Measurements from ENCODE around the gene HMGN3. TPM values are rescaled to one million over a fixed set of nuclear protein-coding genes. Genes with fewer than 3 reads are reported as not detected.

The HMGN3 gene
- total and polyA plus RNA-seq, 2 experiments from 2014 or later: 129 to 266 TPM

- TF ChIP-seq CTCF (IDR thresholded peaks at IDR 0.05; ENCODE audit: poor library complexity) (no peak), EZH2phosphoT487 (IDR thresholded peaks at IDR 0.05; ENCODE audit: low read depth, severe bottlenecking, unreplicated experiment) (no peak), EZH2 (IDR thresholded peaks at IDR 0.05; ENCODE audit: borderline replicate concordance) (no peak)
- no peaks in the 10 kb centered on the region for H3K9me2 ChIP-seq (replicated peaks; ENCODE audit: insufficient read depth)
- 57% methylated on average over 3 of the region's 3 CpGs for WGBS (ENCODE audit: low lambda C conversion rate, missing lambda C conversion rate)
- no peaks in the 10 kb centered on the region for H3K79me2 ChIP-seq
- H3K4me1 ChIP-seq (ENCODE audit: insufficient read depth): peaks cover 6% of the 10 kb centered on the region
- no peak overlapping the region for H3K4me2 ChIP-seq
- H4K20me1 ChIP-seq (ENCODE audit: insufficient read depth, poor library complexity, severe bottlenecking): no peaks in the 10 kb centered on the region
- no peak overlapping the region for H2AFZ ChIP-seq
- no peak overlapping the region for H3K27ac ChIP-seq
- no peaks in the 10 kb centered on the region for H3K36me3 ChIP-seq (replicated peaks; ENCODE audit: insufficient read depth, low read depth)
- H3K4me3 ChIP-seq: no peak overlapping the region
- DNase-seq (ENCODE audit: low spot score): no peak
- H3K27me3 ChIP-seq: no peaks in the 10 kb centered on the region
- no peaks in the 10 kb centered on the region for H3K9me3 ChIP-seq (ENCODE audit: low read depth)
Measured at GRCh38 chr6:79201983-79202382, 32.5 kb downstream of the HMGN3 start.

- H3K4me1 ChIP-seq (ENCODE audit: insufficient read depth): peaks cover 6% of the 10 kb centered on the region
- H4K20me1 ChIP-seq (ENCODE audit: insufficient read depth, poor library complexity, severe bottlenecking): no peaks in the 10 kb centered on the region
- H3K4me2 ChIP-seq: no peak overlapping the region
- no peak overlapping the region for H3K4me3 ChIP-seq
- H3K27me3 ChIP-seq: no peaks in the 10 kb centered on the region
- no peak for TF ChIP-seq EZH2 (IDR thresholded peaks at IDR 0.05; ENCODE audit: borderline replicate concordance)
- no peak for TF ChIP-seq EZH2phosphoT487 (IDR thresholded peaks at IDR 0.05; ENCODE audit: low read depth, severe bottlenecking, unreplicated experiment)
- no peak for TF ChIP-seq CTCF (IDR thresholded peaks at IDR 0.05; ENCODE audit: poor library complexity)
- no peak overlapping the region for H3K27ac ChIP-seq
- DNase-seq (ENCODE audit: low spot score): no peak
- no peaks in the 10 kb centered on the region for H3K9me2 ChIP-seq (replicated peaks; ENCODE audit: insufficient read depth)
- no peaks in the 10 kb centered on the region for H3K79me2 ChIP-seq
- H3K36me3 ChIP-seq (replicated peaks; ENCODE audit: insufficient read depth, low read depth): no peaks in the 10 kb centered on the region
- 96% methylated on average over 1 of the region's 1 CpG for WGBS (ENCODE audit: low lambda C conversion rate, missing lambda C conversion rate)
- no peaks in the 10 kb centered on the region for H3K9me3 ChIP-seq (ENCODE audit: low read depth)
- H2AFZ ChIP-seq: no peak overlapping the region
Measured at GRCh38 chr6:79201143-79201542, 33.3 kb downstream of the HMGN3 start.

- Histone ChIP-seq H3K36me3 (replicated peaks; ENCODE audit: insufficient read depth, low read depth) (no peaks in the 10 kb centered on the region), H2AFZ (no peak overlapping the region), H3K79me2 (no peaks in the 10 kb centered on the region), H3K4me1 (ENCODE audit: insufficient read depth) (peaks cover 2% of the 10 kb centered on the region), H3K27me3 (no peaks in the 10 kb centered on the region), H3K9me3 (ENCODE audit: low read depth) (no peaks in the 10 kb centered on the region), H3K4me2 (no peak overlapping the region), H3K4me3 (no peak overlapping the region), H3K9me2 (replicated peaks; ENCODE audit: insufficient read depth) (no peaks in the 10 kb centered on the region), H3K27ac (no peak overlapping the region), H4K20me1 (ENCODE audit: insufficient read depth, poor library complexity, severe bottlenecking) (no peaks in the 10 kb centered on the region)
- TF ChIP-seq EZH2 (IDR thresholded peaks at IDR 0.05; ENCODE audit: borderline replicate concordance) (no peak), EZH2phosphoT487 (IDR thresholded peaks at IDR 0.05; ENCODE audit: low read depth, severe bottlenecking, unreplicated experiment) (no peak), CTCF (IDR thresholded peaks at IDR 0.05; ENCODE audit: poor library complexity) (no peak)
- no peak for DNase-seq (ENCODE audit: low spot score)
Measured at GRCh38 chr6:79196912-79197311, 37.6 kb downstream of the HMGN3 start.

GRCh38 chr6:79193971-79194370 is 40.5 kb downstream of the HMGN3 start:
- Histone ChIP-seq H3K27ac (no peak overlapping the region), H4K20me1 (ENCODE audit: insufficient read depth, poor library complexity, severe bottlenecking) (no peaks in the 10 kb centered on the region), H3K4me3 (no peak overlapping the region), H2AFZ (no peak overlapping the region), H3K79me2 (no peaks in the 10 kb centered on the region), H3K9me2 (replicated peaks; ENCODE audit: insufficient read depth) (no peaks in the 10 kb centered on the region), H3K36me3 (replicated peaks; ENCODE audit: insufficient read depth, low read depth) (no peaks in the 10 kb centered on the region), H3K27me3 (no peaks in the 10 kb centered on the region), H3K9me3 (ENCODE audit: low read depth) (no peaks in the 10 kb centered on the region), H3K4me1 (ENCODE audit: insufficient read depth) (peaks cover 3% of the 10 kb centered on the region), H3K4me2 (no peak overlapping the region)
- no peak for TF ChIP-seq EZH2phosphoT487 (IDR thresholded peaks at IDR 0.05; ENCODE audit: low read depth, severe bottlenecking, unreplicated experiment)
- no peak for TF ChIP-seq EZH2 (IDR thresholded peaks at IDR 0.05; ENCODE audit: borderline replicate concordance)
- TF ChIP-seq CTCF (IDR thresholded peaks at IDR 0.05; ENCODE audit: poor library complexity): no peak
- 67% methylated on average over 2 of the region's 2 CpGs for WGBS (ENCODE audit: low lambda C conversion rate, missing lambda C conversion rate)
- no peak for DNase-seq (ENCODE audit: low spot score)
